ENCODE measurements around the gene WDR83. TPM values are rescaled to one million over a fixed set of nuclear protein-coding genes. Genes with fewer than 3 reads are reported as not detected.

WDR83 gene
- total and polyA plus RNA-seq, 2 donors (not counting 3 experiments of a cell fraction or from before 2014, with no cell fraction given): 10.5 to 11.8 TPM

GRCh38 chr19:12708641-12709040, 42.0 kb downstream of the WDR83 start:
- TF ChIP-seq FOS (IDR thresholded peaks at IDR 0.05; ENCODE audit: borderline replicate concordance, insufficient read depth, low read length): no peak
- TF ChIP-seq EZH2 (IDR thresholded peaks at IDR 0.05; ENCODE audit: borderline replicate concordance, low read depth, low read length, severe bottlenecking): no peak
- no peak for TF ChIP-seq CTCF (IDR thresholded peaks at IDR 0.05; ENCODE audit: extremely low read depth in 1 of 2, insufficient read depth in 1 of 2, low read depth in 1 of 2, low read length in 2 of 2)
- no peak for TF ChIP-seq POLR2A (IDR thresholded peaks at IDR 0.05; ENCODE audit: low read depth, low read length)
- POLR2A ChIA-PET: no interaction called here
- BruUV-seq (replicated peaks): no TSS peak
- Histone ChIP-seq H3K9me3 (replicated peaks; ENCODE audit: control insufficient read depth, insufficient read depth, low read length) (no peaks in the 10 kb centered on the region), H3K27me3 (ENCODE audit: control insufficient read depth in 2 of 2, insufficient read depth in 2 of 2, low read length in 2 of 2) (no peaks in the 10 kb centered on the region), H3K4me3 (replicated peaks in 1 of 3; ENCODE audit: insufficient read depth in 1 of 3, low read depth in 1 of 3, low read length in 3 of 3) (no peak overlapping the region), H3K79me2 (ENCODE audit: control insufficient read depth, insufficient read depth, low read length) (peaks cover 3% of the 10 kb centered on the region), H3K9me1 (replicated peaks; ENCODE audit: control insufficient read depth, extremely low read depth, insufficient read depth, low read length) (no peaks in the 10 kb centered on the region), H3K4me2 (ENCODE audit: insufficient read depth, low read length) (no peak overlapping the region), H3K27ac (ENCODE audit: insufficient read depth, low read depth, low read length) (no peak overlapping the region), H2AFZ (ENCODE audit: low read depth, low read length) (no peak overlapping the region), H3K4me1 (ENCODE audit: control insufficient read depth, extremely low read depth, insufficient read depth, low read length) (no peaks in the 10 kb centered on the region), H4K20me1 (replicated peaks; ENCODE audit: control insufficient read depth, extremely low read depth, insufficient read depth, low read length) (no peaks in the 10 kb centered on the region), H3K9ac (replicated peaks; ENCODE audit: extremely low read depth, insufficient read depth, low read length) (no peak overlapping the region), H3K36me3 (ENCODE audit: control insufficient read depth in 2 of 2, extremely low read depth in 1 of 2, insufficient read depth in 2 of 2, low read length in 2 of 2) (peaks cover 26 to 42% of the 10 kb centered on the region in 2 experiments)
- dilution Hi-C loops (cut with MboI; ENCODE audit: extremely low pct_ligation_motif_present, low sequenced_read_pairs) (no loop called here), intact Hi-C loops (cut with micrococcal nuclease) (no loop called here)
- DNase-seq (ENCODE audit: low read depth, low spot score): no peak
- FAIRE-seq: peak; percentile 33
- CTCF ChIA-PET: no interaction called here

- intact Hi-C loops (cut with micrococcal nuclease): loop anchor here (1.0 kb wide), 1 partner anchor 46 kb away; no protein-coding TSS in a partner anchor
- Histone ChIP-seq H3K4me3 (replicated peaks in 1 of 3; ENCODE audit: insufficient read depth in 1 of 3, low read depth in 1 of 3, low read length in 3 of 3) (no peak overlapping the region), H3K9me3 (replicated peaks; ENCODE audit: control insufficient read depth, insufficient read depth, low read length) (no peaks in the 10 kb centered on the region), H3K4me2 (ENCODE audit: insufficient read depth, low read length) (no peak overlapping the region), H3K27me3 (ENCODE audit: control insufficient read depth in 2 of 2, insufficient read depth in 2 of 2, low read length in 2 of 2) (no peaks in the 10 kb centered on the region), H3K9me1 (replicated peaks; ENCODE audit: control insufficient read depth, extremely low read depth, insufficient read depth, low read length) (no peaks in the 10 kb centered on the region), H3K9ac (replicated peaks; ENCODE audit: extremely low read depth, insufficient read depth, low read length) (no peak overlapping the region), H2AFZ (ENCODE audit: low read depth, low read length) (no peak overlapping the region), H3K27ac (ENCODE audit: insufficient read depth, low read depth, low read length) (no peak overlapping the region), H3K79me2 (ENCODE audit: control insufficient read depth, insufficient read depth, low read length) (peaks cover 15% of the 10 kb centered on the region), H3K36me3 (ENCODE audit: control insufficient read depth in 2 of 2, extremely low read depth in 1 of 2, insufficient read depth in 2 of 2, low read length in 2 of 2) (peaks cover 29 to 44% of the 10 kb centered on the region in 2 experiments), H4K20me1 (replicated peaks; ENCODE audit: control insufficient read depth, extremely low read depth, insufficient read depth, low read length) (no peaks in the 10 kb centered on the region), H3K4me1 (ENCODE audit: control insufficient read depth, extremely low read depth, insufficient read depth, low read length) (no peaks in the 10 kb centered on the region)
- FAIRE-seq: no peak
- ChIA-PET POLR2A (no interaction called here), CTCF (no interaction called here)
- DNase-seq (ENCODE audit: low read depth, low spot score): no peak
- TF ChIP-seq POLR2AphosphoS5 (IDR thresholded peaks at IDR 0.05; ENCODE audit: insufficient read depth, low read depth, low read length): no peak
- TF ChIP-seq MAX (IDR thresholded peaks at IDR 0.05; ENCODE audit: insufficient read depth, insufficient read length): no peak
- TF ChIP-seq MYC (IDR thresholded peaks at IDR 0.05; ENCODE audit: low read depth, low read length): no peak
- no peak for TF ChIP-seq CTCF (IDR thresholded peaks at IDR 0.05; ENCODE audit: extremely low read depth in 1 of 2, insufficient read depth in 1 of 2, low read depth in 1 of 2, low read length in 2 of 2)
- TF ChIP-seq FOS (IDR thresholded peaks at IDR 0.05; ENCODE audit: borderline replicate concordance, insufficient read depth, low read length): no peak
- no peak for TF ChIP-seq JUN (IDR thresholded peaks at IDR 0.05; ENCODE audit: borderline replicate concordance, insufficient read depth, insufficient read length, low read depth)
- TF ChIP-seq POLR2A (IDR thresholded peaks at IDR 0.05; ENCODE audit: low read depth, low read length): no peak
- no peak for TF ChIP-seq EZH2 (IDR thresholded peaks at IDR 0.05; ENCODE audit: borderline replicate concordance, low read depth, low read length, severe bottlenecking)
- no peak for TF ChIP-seq GATA2 (IDR thresholded peaks at IDR 0.05; ENCODE audit: insufficient read depth, insufficient read length, low read depth, low read length)
- dilution Hi-C loops (cut with MboI; ENCODE audit: extremely low pct_ligation_motif_present, low sequenced_read_pairs): no loop called here
- no TSS peak for BruUV-seq (replicated peaks)
Measured at GRCh38 chr19:12711187-12711586, 44.6 kb downstream of the WDR83 start.
